ENCODE results near the gene ZNF319.
"Not testable (repeated sequence)": the region's sequence is repeated elsewhere in the genome, so short reads cannot be mapped to it uniquely, and the experiment has no call there.

Gene ZNF319

GRCh38 chr16:58011652-58012051, 11.2 kb upstream of the ZNF319 start:
- Histone ChIP-seq H3K4me2 (no peak overlapping the region), H3K9ac (no peak overlapping the region), H3K79me2 (ENCODE audit: insufficient read depth, low read depth) (no peaks in the 10 kb centered on the region), H3K36me3 (ENCODE audit: insufficient read depth) (no peaks in the 10 kb centered on the region; the same call in 1 of the 2 replicates), H4K20me1 (ENCODE audit: insufficient read depth) (no peaks in the 10 kb centered on the region), H3K4me3 (IDR thresholded peaks at IDR 0.05; ENCODE audit: insufficient read depth, low read depth, low read length) (no peak overlapping the region), H3K27ac (no peak overlapping the region), H2AFZ (ENCODE audit: low read depth) (no peak overlapping the region), H3K4me1 (ENCODE audit: low read depth, poor library complexity, severe bottlenecking) (no peaks in the 10 kb centered on the region), H3K27me3 (ENCODE audit: insufficient read depth, low read depth) (no peaks in the 10 kb centered on the region)
- TF ChIP-seq, protein P1, sequence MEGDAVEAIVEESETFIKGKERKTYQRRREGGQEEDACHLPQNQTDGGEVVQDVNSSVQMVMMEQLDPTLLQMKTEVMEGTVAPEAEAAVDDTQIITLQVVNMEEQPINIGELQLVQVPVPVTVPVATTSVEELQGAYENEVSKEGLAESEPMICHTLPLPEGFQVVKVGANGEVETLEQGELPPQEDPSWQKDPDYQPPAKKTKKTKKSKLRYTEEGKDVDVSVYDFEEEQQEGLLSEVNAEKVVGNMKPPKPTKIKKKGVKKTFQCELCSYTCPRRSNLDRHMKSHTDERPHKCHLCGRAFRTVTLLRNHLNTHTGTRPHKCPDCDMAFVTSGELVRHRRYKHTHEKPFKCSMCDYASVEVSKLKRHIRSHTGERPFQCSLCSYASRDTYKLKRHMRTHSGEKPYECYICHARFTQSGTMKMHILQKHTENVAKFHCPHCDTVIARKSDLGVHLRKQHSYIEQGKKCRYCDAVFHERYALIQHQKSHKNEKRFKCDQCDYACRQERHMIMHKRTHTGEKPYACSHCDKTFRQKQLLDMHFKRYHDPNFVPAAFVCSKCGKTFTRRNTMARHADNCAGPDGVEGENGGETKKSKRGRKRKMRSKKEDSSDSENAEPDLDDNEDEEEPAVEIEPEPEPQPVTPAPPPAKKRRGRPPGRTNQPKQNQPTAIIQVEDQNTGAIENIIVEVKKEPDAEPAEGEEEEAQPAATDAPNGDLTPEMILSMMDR (conservative IDR thresholded peaks at IDR 0.05; ENCODE audit: low read depth, low read length): no peak

DNA sequence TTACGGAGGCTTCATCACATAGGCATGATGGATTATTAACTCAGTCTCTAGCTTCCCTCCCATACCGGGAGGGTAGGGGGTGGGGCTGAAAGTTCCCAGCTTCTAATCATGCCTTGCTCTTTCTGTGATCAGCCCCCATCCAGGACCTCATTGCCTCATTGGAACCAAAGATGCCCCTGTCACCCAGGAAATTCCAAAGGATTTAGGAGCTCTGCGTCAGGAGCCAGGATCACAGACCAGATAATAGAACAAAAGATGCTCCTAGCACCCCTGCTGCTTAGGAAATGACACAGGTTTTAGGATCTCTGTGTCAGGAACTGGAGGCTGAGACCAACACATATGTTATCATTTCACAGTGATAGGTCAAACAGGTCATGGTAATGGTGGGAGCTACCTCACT, 10.4 kb upstream of the ZNF319 start:
- H3K4me2 ChIP-seq: no peak overlapping the region
- no peaks in the 10 kb centered on the region for H3K4me1 ChIP-seq (ENCODE audit: low read depth, poor library complexity, severe bottlenecking)
- H4K20me1 ChIP-seq (ENCODE audit: insufficient read depth): no peaks in the 10 kb centered on the region
- no peak overlapping the region for H3K27ac ChIP-seq
- H3K79me2 ChIP-seq (ENCODE audit: insufficient read depth, low read depth): no peaks in the 10 kb centered on the region
- H3K36me3 ChIP-seq (ENCODE audit: insufficient read depth): no peaks in the 10 kb centered on the region; the same call in 1 of the 2 replicates
- H2AFZ ChIP-seq (ENCODE audit: low read depth): no peak overlapping the region
- H3K27me3 ChIP-seq (ENCODE audit: insufficient read depth, low read depth): no peaks in the 10 kb centered on the region
- H3K9ac ChIP-seq: no peak overlapping the region
- no peak overlapping the region for H3K4me3 ChIP-seq (IDR thresholded peaks at IDR 0.05; ENCODE audit: insufficient read depth, low read depth, low read length)
- TF ChIP-seq, protein P1 (conservative IDR thresholded peaks at IDR 0.05; ENCODE audit: low read depth, low read length): no peak

DNA sequence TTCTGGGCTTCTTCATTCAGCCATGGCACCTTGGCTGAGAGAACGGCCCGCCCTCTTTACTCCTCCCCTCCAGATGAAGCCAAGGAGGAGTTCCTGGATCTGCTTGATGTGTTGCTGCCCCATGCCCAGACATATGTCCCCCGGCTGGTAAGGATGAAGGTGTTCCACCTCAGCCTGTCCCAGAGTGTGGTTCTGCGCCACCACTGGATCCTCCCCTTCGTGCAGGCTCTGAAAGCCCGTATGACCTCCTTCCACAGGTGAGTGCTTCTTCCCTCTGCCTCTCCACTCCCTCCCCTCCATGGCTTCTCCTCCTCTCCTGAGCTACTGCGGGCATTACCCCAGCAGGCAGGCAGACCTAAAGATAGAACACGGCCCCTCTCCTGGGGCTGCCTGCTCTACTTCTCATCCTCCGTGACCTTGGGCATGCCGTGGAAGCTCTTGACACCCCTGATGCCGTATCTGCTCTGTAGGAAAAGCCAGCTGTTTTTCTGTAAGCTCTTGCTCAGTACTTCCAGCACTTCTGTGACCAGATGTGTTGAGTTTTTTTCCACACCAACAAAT, 9.5 kb upstream of the ZNF319 start:
- H3K27ac ChIP-seq: no peak overlapping the region
- TF ChIP-seq, protein P1 (conservative IDR thresholded peaks at IDR 0.05; ENCODE audit: low read depth, low read length): no peak
- H3K9ac ChIP-seq: no peak overlapping the region
- no peaks in the 10 kb centered on the region; the same call in 1 of the 2 replicates for H3K36me3 ChIP-seq (ENCODE audit: insufficient read depth)
- no peaks in the 10 kb centered on the region for H3K4me1 ChIP-seq (ENCODE audit: low read depth, poor library complexity, severe bottlenecking)
- no peak overlapping the region for H2AFZ ChIP-seq (ENCODE audit: low read depth)
- no peaks in the 10 kb centered on the region for H4K20me1 ChIP-seq (ENCODE audit: insufficient read depth)
- no peak overlapping the region for H3K4me3 ChIP-seq (IDR thresholded peaks at IDR 0.05; ENCODE audit: insufficient read depth, low read depth, low read length)
- no peaks in the 10 kb centered on the region for H3K79me2 ChIP-seq (ENCODE audit: insufficient read depth, low read depth)
- H3K4me2 ChIP-seq: no peak overlapping the region
- H3K27me3 ChIP-seq (ENCODE audit: insufficient read depth, low read depth): no peaks in the 10 kb centered on the region

GRCh38 chr16:58004736-58005135, 4.3 kb upstream of the ZNF319 start:
- not testable (repeated sequence) for H3K27ac ChIP-seq; H3K4me1 ChIP-seq (ENCODE audit: low read depth, poor library complexity, severe bottlenecking); H3K9ac ChIP-seq; H3K36me3 ChIP-seq (ENCODE audit: insufficient read depth); H4K20me1 ChIP-seq (ENCODE audit: insufficient read depth); H2AFZ ChIP-seq (ENCODE audit: low read depth); H3K4me2 ChIP-seq; H3K4me3 ChIP-seq (IDR thresholded peaks at IDR 0.05; ENCODE audit: insufficient read depth, low read depth, low read length); H3K79me2 ChIP-seq (ENCODE audit: insufficient read depth, low read depth); H3K27me3 ChIP-seq (ENCODE audit: insufficient read depth, low read depth)

DNA sequence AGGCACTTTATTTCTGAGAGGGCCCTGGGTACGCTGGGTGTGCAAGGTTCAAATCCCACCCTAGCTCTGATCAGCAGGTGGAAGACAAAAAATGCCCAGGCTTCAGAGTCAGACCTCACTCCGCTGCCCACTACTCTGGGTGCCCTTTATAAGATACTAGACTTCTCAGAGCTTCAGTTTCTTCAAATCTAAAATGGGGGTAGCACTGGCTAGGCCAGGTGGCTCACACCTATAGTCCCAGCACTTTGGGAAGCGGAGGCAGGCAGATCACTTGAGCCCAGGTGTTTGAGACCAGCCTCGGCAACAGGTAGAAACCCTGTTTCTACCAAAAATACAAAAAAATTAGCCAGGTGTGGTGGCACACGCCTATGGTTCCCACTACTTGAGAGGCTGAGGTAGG, 2.5 kb upstream of the ZNF319 start:
- Histone ChIP-seq H3K27ac (no peak overlapping the region), H3K27me3 (ENCODE audit: insufficient read depth, low read depth) (no peaks in the 10 kb centered on the region), H3K4me2 (no peak overlapping the region), H3K79me2 (ENCODE audit: insufficient read depth, low read depth) (no peaks in the 10 kb centered on the region), H3K4me3 (IDR thresholded peaks at IDR 0.05; ENCODE audit: insufficient read depth, low read depth, low read length) (no peak overlapping the region), H2AFZ (ENCODE audit: low read depth) (no peak overlapping the region), H3K36me3 (ENCODE audit: insufficient read depth) (no peaks in the 10 kb centered on the region), H3K4me1 (ENCODE audit: low read depth, poor library complexity, severe bottlenecking) (peaks cover 21% of the 10 kb centered on the region), H4K20me1 (ENCODE audit: insufficient read depth) (no peaks in the 10 kb centered on the region), H3K9ac (no peak overlapping the region)
- TF ChIP-seq, protein P1 (conservative IDR thresholded peaks at IDR 0.05; ENCODE audit: low read depth, low read length): no peak
